ENCODE data around the gene ASB16. TPM values are rescaled to one million over a fixed set of nuclear protein-coding genes. Genes with fewer than 3 reads are reported as not detected.

Gene ASB16, protein sequence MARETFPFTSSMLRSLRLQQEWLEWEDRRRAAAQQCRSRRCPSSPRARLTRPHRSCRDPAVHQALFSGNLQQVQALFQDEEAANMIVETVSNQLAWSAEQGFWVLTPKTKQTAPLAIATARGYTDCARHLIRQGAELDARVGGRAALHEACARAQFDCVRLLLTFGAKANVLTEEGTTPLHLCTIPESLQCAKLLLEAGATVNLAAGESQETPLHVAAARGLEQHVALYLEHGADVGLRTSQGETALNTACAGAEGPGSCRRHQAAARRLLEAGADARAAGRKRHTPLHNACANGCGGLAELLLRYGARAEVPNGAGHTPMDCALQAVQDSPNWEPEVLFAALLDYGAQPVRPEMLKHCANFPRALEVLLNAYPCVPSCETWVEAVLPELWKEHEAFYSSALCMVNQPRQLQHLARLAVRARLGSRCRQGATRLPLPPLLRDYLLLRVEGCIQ
- 0.19 TPM in 1 of 2 replicates, not detected in the other for total RNA-seq (2022)
- Bru-seq, nascent RNA: percentile 12 among the genes with signal in this experiment
- percentile 21 among the genes with signal in this experiment for BruChase-seq, experiment 1, labeled RNA remaining after a 6-hour chase
- percentile 30 among the genes with signal in this experiment for BruChase-seq, experiment 2, labeled RNA remaining after a 2-hour chase
- long read RNA-seq, partial matches to known transcripts: 0 of 22 reads
- long read RNA-seq, other reads (novel, unspliced or antisense): 22 of 22 reads

DNA sequence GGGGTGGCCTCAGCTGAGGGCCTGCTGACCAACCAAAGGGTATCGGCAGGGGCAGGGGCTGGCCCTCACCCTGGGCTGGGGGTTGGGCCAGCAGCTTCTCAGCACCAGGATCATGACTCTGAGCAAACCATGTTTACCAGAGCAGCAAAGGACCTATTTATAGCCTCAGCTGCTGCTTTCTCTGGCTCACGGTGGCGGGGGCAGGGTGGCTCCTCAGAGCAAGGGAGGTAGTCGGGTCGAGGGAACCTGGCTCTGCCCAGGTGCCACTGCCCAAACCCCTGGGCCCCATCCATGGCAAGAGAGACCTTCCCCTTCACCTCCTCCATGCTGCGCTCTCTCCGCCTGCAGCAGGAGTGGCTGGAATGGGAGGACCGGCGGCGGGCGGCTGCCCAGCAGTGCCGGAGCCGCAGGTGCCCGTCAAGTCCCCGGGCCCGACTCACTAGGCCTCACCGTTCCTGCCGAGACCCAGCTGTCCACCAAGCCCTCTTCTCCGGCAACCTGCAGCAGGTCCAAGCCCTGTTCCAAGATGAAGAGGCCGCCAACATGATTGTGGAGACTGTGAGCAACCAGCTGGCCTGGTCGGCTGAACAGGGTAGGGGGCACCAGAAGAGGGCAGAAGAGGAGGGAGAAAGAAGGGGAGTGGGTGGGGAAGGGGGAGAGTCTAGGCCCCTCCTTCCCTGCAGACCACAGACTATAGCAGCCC, at the start of gene ASB16:
TSS of gene ASB16 (plus strand) at position 206 of the 703 bp plus-strand sequence. CDS start at position 292, 86 bp downstream.
- CTCF ChIA-PET: no interaction called here
- no TSS peak for BruUV-seq (replicated peaks)
- H3K36me3 Mint-ChIP-seq (ENCODE audit: insufficient read depth, unreplicated experiment): peaks cover 45% of the 10 kb centered on the region
- no peaks in the 10 kb centered on the region for H3K9me3 Mint-ChIP-seq (ENCODE audit: low read depth, unreplicated experiment)
- H3K27ac Mint-ChIP-seq (ENCODE audit: unreplicated experiment): no peak within 1 kb of the TSS
- no peaks in the 10 kb centered on the region for H3K27me3 Mint-ChIP-seq (ENCODE audit: unreplicated experiment)
- H3K4me1 Mint-ChIP-seq (ENCODE audit: low read depth, unreplicated experiment): peaks cover 12% of the 10 kb centered on the region
- intact Hi-C loops (cut with micrococcal nuclease; ENCODE audit: unreplicated experiment): no loop called here
- no peak within 1 kb of the TSS for H3K4me3 Mint-ChIP-seq (ENCODE audit: low read depth, unreplicated experiment)
- TF ChIP-seq, protein P1, sequence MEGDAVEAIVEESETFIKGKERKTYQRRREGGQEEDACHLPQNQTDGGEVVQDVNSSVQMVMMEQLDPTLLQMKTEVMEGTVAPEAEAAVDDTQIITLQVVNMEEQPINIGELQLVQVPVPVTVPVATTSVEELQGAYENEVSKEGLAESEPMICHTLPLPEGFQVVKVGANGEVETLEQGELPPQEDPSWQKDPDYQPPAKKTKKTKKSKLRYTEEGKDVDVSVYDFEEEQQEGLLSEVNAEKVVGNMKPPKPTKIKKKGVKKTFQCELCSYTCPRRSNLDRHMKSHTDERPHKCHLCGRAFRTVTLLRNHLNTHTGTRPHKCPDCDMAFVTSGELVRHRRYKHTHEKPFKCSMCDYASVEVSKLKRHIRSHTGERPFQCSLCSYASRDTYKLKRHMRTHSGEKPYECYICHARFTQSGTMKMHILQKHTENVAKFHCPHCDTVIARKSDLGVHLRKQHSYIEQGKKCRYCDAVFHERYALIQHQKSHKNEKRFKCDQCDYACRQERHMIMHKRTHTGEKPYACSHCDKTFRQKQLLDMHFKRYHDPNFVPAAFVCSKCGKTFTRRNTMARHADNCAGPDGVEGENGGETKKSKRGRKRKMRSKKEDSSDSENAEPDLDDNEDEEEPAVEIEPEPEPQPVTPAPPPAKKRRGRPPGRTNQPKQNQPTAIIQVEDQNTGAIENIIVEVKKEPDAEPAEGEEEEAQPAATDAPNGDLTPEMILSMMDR (IDR thresholded peaks at IDR 0.05; ENCODE audit: unreplicated experiment): no peak
- no peak for DNase-seq

DNA sequence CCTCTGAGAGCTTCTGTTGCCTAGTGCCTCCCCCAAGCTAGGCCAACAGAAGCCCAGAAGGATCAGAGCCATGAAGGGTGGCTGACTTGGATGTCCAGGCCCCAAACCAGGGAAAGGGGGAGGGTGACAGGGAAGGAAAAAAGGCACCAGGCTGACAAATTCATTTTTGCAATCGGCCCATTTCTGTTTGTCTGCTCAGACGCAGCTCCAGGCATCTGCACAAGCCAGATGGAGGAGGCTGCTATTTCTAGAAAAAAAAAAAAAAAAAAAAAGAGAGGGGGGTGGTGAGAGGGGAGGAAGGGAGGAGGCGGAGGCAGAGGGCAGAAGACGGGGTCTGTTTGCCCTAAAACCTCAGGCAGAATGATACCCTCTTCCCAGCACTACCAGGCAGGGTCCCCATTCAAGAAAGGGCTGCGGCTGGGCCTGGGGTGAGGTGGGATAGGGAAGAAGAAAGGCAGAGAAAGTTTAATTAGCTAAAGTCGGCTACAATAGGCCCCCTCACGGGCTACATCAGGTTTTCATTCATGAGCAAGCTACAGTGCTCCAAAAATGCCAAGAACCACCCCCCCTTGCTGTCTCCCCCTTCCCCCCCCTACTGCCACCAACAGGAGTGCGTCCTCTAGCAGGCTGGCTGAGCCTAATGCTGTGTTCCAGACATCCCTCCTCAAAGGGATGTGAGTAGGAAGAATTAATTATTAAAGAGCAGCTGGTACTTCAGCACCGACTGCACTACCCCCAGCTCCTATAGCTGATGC, 49.5 kb upstream of the ASB16 start:
- Mint-ChIP-seq H3K27me3 (ENCODE audit: unreplicated experiment) (peaks cover 21% of the 10 kb centered on the region), H3K4me1 (ENCODE audit: low read depth, unreplicated experiment) (no peaks in the 10 kb centered on the region), H3K36me3 (ENCODE audit: insufficient read depth, unreplicated experiment) (peaks cover 20% of the 10 kb centered on the region), H3K27ac (ENCODE audit: unreplicated experiment) (no peak overlapping the region), H3K4me3 (ENCODE audit: low read depth, unreplicated experiment) (no peak overlapping the region), H3K9me3 (ENCODE audit: low read depth, unreplicated experiment) (no peaks in the 10 kb centered on the region)
- no TSS peak for BruUV-seq (replicated peaks)
- no peak for DNase-seq
- intact Hi-C loops (cut with micrococcal nuclease; ENCODE audit: unreplicated experiment): no loop called here
- TF ChIP-seq, protein P1 (IDR thresholded peaks at IDR 0.05; ENCODE audit: unreplicated experiment): no peak
- CTCF ChIA-PET: interaction anchor here (0.5 kb wide), 1 partner anchor 10 kb away, joined by 5 read pairs; no protein-coding TSS in a partner anchor

DNA sequence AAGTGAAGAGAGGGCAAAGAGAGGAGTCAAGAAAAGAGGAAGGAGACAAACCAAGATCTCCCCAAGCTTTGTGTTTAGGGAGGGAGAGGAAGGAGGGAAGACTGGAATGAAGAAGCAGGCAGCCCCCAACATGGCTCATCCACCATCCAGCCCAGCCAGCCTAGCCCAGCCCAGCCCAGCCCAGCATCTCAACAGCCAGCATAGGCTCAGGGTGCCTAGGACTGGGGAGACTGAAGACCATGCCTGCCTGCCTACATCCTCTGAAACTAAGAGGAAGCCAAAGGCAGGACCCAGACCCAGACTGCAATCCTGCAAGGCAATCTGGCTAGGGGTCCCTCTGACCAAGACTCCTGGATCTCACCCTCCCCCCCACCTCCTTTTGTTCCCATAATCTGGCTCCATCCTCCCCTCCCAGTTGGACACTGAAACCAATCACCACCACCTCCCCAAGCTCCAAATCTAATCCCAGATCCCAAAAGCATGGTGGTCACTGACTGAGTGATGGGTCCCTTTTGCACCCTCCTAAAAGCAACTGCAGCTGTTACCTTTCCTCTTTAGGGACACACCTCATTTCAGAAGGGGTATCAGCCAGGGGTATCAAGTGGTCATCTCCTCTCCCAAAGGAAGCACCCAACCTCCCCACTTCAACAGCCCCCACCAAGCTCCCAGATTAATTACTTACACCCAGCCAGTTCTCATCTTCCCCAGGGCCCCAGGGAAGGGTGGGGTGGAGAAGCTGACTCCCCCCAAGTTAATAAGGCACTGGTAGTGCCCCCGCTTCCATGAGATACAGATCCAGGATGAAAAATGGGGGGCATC, 48.3 kb upstream of the ASB16 start:
- BruUV-seq (replicated peaks): no TSS peak
- no peaks in the 10 kb centered on the region for H3K4me1 Mint-ChIP-seq (ENCODE audit: low read depth, unreplicated experiment)
- peak overlapping the region; percentile 71 for H3K27ac Mint-ChIP-seq (ENCODE audit: unreplicated experiment)
- peaks cover 20% of the 10 kb centered on the region for H3K36me3 Mint-ChIP-seq (ENCODE audit: insufficient read depth, unreplicated experiment)
- TF ChIP-seq, protein P1 (IDR thresholded peaks at IDR 0.05; ENCODE audit: unreplicated experiment): no peak
- DNase-seq: no peak
- H3K27me3 Mint-ChIP-seq (ENCODE audit: unreplicated experiment): peaks cover 21% of the 10 kb centered on the region
- peak overlapping the region; percentile 86 for H3K4me3 Mint-ChIP-seq (ENCODE audit: low read depth, unreplicated experiment)
- CTCF ChIA-PET: interaction anchor here (0.9 to 1.6 kb wide), 3 partner anchors 22 to 56 kb away, joined by 4 to 8 read pairs (median 5); partner anchors contain the start of gene LSM12
- intact Hi-C loops (cut with micrococcal nuclease; ENCODE audit: unreplicated experiment): no loop called here
- no peaks in the 10 kb centered on the region for H3K9me3 Mint-ChIP-seq (ENCODE audit: low read depth, unreplicated experiment)

Measured in Calu3 (cell line).